ENCODE results near the gene IFNLR1. TPM values are rescaled to one million over a fixed set of nuclear protein-coding genes. Genes with fewer than 3 reads are reported as not detected.

IFNLR1 gene
- total and polyA plus RNA-seq, 12 donors: 0.51 to 3.7 (median 2.4) TPM

- H3K27me3 ChIP-seq: no peaks in the 10 kb centered on the region
- intact Hi-C loops (cut with DNase I): loop anchor here in 1 of 10 donors (10.0 kb wide), 1 partner anchor 173 kb away; the partner anchor contains the start of gene PNRC2
- peaks cover 0 to 16% (median 11%) of the 10 kb centered on the region in 9 donors for H3K4me1 ChIP-seq
- no peak overlapping the region for H3K4me3 ChIP-seq
- no peak for TF ChIP-seq CTCF (IDR thresholded peaks at IDR 0.05)
- peaks cover 0 to 17% (median 4%) of the 10 kb centered on the region in 11 donors for H3K9me3 ChIP-seq
- ATAC-seq (no peak), DNase-seq (no peak)
- no peak overlapping the region for H3K27ac ChIP-seq
- 85 to 87% methylated on average over 7 of the region's 7 CpGs for WGBS, 2 donors
- no peaks in the 10 kb centered on the region for H3K36me3 ChIP-seq
These were observed 59.2 kb downstream of the IFNLR1 start for GRCh38 chr1:24127801-24128363.

- no peaks in the 10 kb centered on the region for H3K36me3 ChIP-seq
- H3K27ac ChIP-seq: peak overlapping the region in 3 of 10 donors; percentile 70 to 80 (median 72)
- no peaks in the 10 kb centered on the region for H3K27me3 ChIP-seq
- 83 to 91% methylated on average over 3 of the region's 3 CpGs for WGBS, 2 donors
- H3K9me3 ChIP-seq: peaks cover 0 to 17% (median 4%) of the 10 kb centered on the region in 11 donors
- no peak overlapping the region for H3K4me3 ChIP-seq
- intact Hi-C loops (cut with DNase I): loop anchor here in 1 of 10 donors (10.0 kb wide), 1 partner anchor 172 kb away; the partner anchor contains the start of gene PNRC2
- peaks cover 0 to 16% (median 11%) of the 10 kb centered on the region in 9 donors for H3K4me1 ChIP-seq
- DNase-seq (no peak), ATAC-seq (no peak)
- no peak for TF ChIP-seq CTCF (IDR thresholded peaks at IDR 0.05)
These were observed 59.8 kb downstream of the IFNLR1 start for GRCh38 chr1:24127134-24127800.

GRCh38 chr1:24126672-24127023, 60.4 kb downstream of the IFNLR1 start:
- ATAC-seq (no peak), DNase-seq (no peak)
- H3K9me3 ChIP-seq: peaks cover 0 to 17% (median 4%) of the 10 kb centered on the region in 11 donors
- H3K4me3 ChIP-seq: no peak overlapping the region
- H3K4me1 ChIP-seq: peaks cover 0 to 16% (median 11%) of the 10 kb centered on the region in 9 donors
- peak overlapping the region in 7 of 10 donors; percentile 25 to 80 (median 70) for H3K27ac ChIP-seq
- H3K27me3 ChIP-seq: no peaks in the 10 kb centered on the region
- intact Hi-C loops (cut with DNase I): loop anchor here in 1 of 10 donors (10.0 kb wide), 1 partner anchor 172 kb away; the partner anchor contains the start of gene PNRC2
- no peaks in the 10 kb centered on the region for H3K36me3 ChIP-seq
- TF ChIP-seq CTCF (IDR thresholded peaks at IDR 0.05): no peak
- WGBS, 2 donors: 74 to 80% methylated on average over 5 of the region's 5 CpGs

GRCh38 chr1:24126018-24126671, 60.9 kb downstream of the IFNLR1 start:
- no peak overlapping the region for H3K4me3 ChIP-seq
- no peaks in the 10 kb centered on the region for H3K36me3 ChIP-seq
- H3K27me3 ChIP-seq: no peaks in the 10 kb centered on the region
- 22 to 26% methylated on average over 6 of the region's 6 CpGs for WGBS, 2 donors
- intact Hi-C loops (cut with DNase I): loop anchor here in 1 of 10 donors (10.0 kb wide), 1 partner anchor 171 kb away; the partner anchor contains the start of gene PNRC2
- no peak for TF ChIP-seq CTCF (IDR thresholded peaks at IDR 0.05)
- peak overlapping the region in 9 of 10 donors; percentile 25 to 80 (median 67) for H3K27ac ChIP-seq
- peaks cover 0 to 16% (median 11%) of the 10 kb centered on the region in 9 donors for H3K4me1 ChIP-seq
- DNase-seq (peak in 1 of 2 donors; percentile 43), ATAC-seq (peak; percentile 44 to 90 (median 78))
- peaks cover 0 to 16% (median 4%) of the 10 kb centered on the region in 11 donors for H3K9me3 ChIP-seq
